CD4-positive, alpha-beta T cell treated with Interleukin-15 for 1 hour (primary cell): ENCODE data around the gene PARS2.
A peak's percentile ranks its signal among the peaks of the same experiment; 100 is the strongest.

Source experiments
- DNase-seq: peaks from one replicate; pipeline ENCODE4 v3.0.0-alpha.2; 2020

Gene PARS2

GRCh38 chr1:54764133-54764921 lies at the start of gene PARS2:
Gene PARS2, minus strand, starts transcription at chr1:54764523. Its CDS starts 5,362 bp downstream, at chr1:54759161.
- DNase-seq, result peak; percentile 98

DNA sequence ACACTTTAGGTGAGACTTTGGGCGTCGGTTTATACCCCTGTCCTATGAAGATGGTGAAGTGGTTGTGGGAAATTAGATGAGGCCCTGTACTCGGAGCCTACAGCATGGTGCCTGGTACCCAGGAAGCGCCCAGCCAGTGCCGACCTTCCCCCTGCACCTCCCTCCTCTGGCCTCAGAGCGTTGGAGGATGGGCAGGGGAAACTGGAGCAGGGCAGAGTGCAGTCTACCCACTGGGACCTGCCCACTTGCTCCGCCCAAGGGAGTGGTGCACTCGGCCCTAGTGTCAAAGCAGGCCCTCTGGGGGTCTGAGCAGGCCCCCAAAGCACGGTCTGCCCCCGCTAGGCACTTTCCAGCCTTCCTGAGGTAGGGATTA lies 49.8 kb upstream of the PARS2 start:
- DNase-seq, result no peak

DNA sequence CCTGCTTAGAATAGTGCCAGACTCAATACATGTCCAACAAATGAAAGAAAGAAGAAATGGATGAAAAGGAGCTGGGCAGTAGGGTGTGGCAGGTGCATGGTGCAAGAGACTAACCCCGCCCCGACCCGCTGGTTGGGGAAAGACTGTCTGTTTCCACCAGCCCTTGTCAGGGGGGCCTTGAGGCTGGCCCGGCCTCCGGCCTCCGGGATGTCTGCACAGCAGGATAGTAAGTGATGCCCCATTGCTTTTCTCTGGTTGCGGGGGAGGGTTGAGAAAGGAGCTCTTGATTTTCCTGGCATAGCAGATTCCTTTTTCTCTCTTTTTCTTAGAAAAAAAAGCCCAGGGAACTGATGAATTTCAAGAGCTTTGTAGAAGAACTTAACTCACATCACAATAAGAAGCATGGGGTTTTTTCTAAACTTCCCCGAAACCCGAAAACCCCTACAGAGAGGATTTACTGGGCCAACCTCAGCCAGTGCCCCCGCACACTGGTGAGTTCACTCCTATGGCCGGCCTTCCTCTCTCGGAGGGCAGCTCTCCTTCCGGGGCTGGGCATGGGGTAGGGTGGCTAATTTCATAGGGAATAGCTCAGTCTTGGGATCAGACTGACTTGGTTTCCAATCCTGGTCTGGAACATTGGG lies 49.3 kb upstream of the PARS2 start:
- no peak for DNase-seq

DNA sequence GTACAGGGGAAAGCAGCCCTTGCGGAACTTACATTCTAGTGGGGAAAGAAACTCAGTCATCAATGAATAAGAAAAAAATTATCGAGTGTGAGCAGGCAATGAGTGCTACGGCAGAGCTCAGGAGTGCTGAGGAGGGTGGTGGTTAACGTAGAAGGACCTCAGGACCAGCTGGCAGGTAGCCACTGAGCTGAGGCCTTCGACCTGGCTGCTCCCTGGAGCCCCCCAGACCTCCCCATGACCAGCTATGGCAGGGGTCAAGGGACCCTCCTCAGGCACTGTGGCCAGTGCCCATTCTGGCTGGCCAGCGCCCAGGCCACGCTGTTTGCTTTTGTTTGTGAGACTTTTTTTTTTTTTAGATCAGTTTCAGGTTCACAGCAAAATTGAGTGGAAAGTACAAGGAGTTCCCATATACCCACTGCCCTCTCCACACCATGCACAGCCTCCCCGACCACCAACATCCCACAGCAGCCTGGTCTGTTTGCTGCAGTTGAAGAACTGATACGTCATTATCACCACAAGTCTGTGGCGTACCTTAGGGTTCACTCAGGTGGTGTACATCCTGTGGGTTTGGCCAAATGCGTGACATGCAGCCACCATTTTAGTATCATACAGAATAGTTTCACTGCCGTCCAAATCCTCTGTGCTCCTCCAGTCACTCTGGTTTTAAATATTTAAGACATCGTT lies 48.6 kb upstream of the PARS2 start:
- DNase-seq, result no peak

DNA sequence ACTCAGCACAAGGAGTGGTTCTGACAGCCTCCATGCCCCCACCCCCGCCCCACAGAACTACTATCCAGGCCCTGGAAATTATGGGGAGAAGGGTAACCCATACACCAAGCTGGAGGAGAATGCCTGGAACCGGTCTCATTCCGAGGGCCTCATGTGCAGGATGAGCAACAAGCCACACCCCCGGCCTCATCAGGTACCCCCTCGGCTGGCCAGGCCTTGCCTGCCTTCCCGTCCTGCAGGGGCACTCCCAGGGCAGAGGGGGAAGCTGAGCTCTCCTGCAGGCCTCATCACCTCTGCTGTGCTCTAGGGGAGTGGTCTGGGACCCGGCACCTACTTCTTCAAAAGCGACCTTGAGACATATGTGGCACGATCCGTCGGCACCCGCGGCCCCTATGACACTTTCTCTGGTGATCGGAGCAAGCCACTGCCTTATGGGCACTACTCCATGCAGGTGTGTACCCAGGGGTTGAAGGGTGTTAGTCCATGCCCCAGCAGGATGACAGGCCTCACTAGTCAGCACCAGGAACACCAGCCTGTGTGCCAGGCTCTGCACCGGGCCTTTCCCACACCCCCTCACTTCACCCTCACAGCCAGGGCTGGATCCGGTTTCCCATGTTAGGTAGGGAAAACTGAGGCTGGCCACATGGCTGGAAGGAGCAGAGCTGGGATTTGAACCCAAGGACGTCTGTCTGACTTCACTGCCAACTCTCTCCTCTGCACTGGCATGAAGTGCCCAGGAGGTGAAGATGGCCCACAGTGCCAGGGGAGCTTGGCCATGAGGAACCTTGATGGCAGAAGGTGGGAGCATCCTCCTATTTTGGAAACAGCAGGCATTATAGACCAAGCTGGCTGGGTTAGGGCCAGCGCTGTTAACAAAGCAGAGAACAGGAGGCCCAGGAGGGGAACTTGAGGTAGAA lies 47.7 kb upstream of the PARS2 start:
- DNase-seq, result no peak

GRCh38 chr1:54811066-54811465 lies 46.7 kb upstream of the PARS2 start:
- DNase-seq, result no peak

DNA sequence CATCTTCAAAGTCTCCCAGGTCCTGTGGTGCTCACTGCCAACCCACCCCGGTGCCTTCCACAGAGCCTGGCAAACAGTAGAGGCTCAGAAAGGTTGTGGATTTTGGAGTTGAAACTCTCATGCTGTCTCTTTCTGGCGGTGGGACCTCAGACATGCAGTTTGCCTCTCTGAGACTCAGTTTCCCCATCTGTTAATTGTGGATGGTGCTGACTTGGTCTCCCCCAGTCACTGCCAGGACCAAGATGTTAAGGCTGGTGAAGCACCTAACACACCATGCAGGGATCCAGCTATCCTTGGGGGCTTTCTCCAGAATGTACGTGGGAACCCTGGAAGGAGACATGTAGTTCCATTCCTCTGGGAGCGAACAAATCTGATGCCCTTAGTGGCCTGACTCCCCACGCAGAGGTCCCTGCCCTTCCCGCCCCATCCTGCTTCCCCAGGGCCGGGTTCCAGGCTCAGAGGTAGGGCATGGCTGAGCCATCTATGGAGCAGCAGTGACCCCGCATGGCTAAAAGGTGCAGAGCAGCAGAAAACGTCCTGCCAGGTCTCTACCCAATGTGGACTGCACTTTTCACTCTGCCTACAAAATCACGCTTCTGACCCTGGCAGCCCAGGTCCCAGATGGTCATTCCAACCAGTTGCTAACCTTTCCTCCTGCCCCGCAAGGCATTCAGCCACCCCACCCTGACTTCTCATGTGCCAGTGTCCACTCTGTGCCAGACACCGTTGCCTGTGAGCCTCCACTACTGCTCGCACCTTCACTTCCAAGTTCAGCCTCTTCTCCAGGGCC lies 46.0 kb upstream of the PARS2 start:
- DNase-seq, result peak; percentile 53

DNA sequence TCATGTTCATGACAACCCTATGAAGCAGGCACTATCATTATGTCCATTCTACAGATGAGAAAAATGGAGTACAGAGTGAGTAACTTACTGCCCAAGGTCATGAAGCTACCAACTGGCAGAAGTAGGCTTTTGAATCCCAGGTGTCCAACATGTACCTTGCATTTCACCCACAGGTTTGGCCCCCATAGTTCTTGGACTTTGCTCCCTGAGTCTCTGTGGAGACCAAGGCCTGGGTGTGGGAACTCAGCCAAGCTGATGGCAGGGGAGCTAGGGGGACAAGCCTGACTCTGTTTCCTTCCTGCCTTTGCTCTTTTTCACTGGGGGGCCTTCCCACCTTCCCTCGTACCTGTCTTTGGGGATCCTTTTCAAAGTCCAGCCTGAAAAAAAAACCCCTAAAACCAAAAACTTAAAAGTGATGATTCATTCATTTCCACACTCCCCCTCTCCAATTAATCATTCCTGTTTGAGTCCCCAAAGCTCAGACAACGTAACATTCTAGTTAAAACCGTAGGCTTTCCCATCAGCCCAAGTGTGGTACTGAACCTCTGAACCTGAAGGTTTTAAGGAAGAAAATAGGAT lies 45.3 kb upstream of the PARS2 start:
- no peak for DNase-seq

- DNase-seq, result peak; percentile 14
These were observed 44.3 kb upstream of the PARS2 start for GRCh38 chr1:54808443-54809207.

GRCh38 chr1:54807756-54808155 lies 43.4 kb upstream of the PARS2 start:
- no peak for DNase-seq

DNA sequence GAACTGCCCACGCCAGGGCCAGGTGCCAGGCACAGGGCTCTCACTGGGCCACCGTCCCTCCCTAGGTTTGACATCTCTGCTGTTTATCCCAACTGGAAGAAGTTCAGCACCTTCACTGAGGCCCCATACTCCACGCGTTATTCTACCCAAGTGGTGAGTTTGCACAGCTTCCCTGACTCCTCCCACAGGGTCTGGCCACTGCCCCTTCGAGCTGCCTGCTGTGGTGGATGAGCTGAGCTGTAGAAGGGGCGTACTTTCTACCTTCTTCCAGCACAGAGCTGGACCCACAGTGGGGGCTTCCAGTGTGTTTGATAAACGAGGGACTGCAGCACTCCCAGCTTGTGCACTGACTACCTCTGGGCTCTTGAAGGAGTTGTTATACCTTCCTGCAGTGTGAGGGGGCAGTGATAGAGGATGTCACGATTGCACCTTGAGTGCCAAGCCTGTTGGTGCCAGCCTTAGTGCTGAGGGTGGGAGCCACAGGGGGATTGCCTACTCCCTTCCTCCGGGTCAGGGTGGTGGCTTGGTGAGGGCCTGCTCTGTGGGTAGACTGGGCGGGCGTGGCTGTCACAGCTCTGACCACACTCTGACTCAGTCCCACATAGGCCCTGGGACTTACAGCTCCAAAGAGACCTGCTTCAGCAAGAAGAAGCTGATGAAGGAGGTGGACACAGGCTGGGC lies 42.7 kb upstream of the PARS2 start:
- DNase-seq, result peak; percentile 65

DNA sequence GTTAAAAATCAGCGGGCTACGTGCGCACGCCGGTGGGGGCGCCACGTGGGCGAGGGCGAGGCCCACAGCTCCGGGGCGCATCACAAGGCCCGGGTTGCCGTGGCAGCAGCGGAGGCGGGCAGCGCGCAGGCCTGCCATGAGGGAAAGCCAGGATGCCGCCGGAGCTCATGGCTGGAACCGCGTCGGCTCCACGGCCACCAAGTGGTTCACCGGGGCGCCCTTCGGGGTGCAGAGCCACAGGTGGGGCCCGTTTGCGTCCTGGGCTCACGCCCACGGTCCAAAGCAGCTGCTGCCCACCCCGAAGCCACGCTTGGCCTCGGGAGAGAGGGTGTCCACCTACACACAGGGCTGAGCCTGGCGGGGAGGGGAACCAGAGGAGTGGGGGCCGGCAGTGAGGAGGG lies 41.7 kb upstream of the PARS2 start:
- DNase-seq, result no peak

GRCh38 chr1:54805466-54805865 lies 41.1 kb upstream of the PARS2 start:
- DNase-seq, result peak; percentile 13

DNA sequence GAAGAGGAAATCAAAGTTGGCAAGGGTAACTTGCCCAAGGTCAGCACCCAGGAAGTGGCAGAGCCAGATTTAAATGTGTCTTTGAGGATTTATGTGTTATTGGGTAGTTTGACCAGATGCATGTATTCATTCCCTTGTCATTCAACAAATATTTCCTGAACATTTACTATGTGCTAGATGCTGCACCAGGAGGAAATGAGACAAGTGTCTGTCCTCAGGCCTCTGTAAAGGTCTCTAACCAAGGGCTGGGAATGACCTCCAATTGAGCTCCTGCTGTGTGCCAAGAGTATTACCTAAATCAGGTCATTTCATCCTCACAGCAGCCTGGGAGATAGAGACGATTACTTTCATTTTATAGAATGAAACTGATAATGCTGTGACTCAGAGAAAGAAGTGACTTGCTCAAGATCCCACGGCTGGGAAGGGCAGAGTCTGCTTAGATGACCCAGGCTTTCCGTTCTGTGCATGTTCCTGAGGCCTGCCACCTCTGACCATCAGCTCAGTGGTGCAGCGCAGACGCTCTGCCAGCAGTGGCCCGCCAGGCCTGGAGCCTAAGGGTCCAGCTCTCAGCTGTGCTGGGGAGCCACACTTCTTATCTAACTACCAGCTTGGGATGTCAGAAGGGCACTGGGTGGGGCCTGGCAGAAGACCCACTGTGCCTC lies 40.3 kb upstream of the PARS2 start:
- DNase-seq, result peak; percentile 12

GRCh38 chr1:54803761-54804470 lies 39.6 kb upstream of the PARS2 start:
- peak; percentile 10 for DNase-seq

DNA sequence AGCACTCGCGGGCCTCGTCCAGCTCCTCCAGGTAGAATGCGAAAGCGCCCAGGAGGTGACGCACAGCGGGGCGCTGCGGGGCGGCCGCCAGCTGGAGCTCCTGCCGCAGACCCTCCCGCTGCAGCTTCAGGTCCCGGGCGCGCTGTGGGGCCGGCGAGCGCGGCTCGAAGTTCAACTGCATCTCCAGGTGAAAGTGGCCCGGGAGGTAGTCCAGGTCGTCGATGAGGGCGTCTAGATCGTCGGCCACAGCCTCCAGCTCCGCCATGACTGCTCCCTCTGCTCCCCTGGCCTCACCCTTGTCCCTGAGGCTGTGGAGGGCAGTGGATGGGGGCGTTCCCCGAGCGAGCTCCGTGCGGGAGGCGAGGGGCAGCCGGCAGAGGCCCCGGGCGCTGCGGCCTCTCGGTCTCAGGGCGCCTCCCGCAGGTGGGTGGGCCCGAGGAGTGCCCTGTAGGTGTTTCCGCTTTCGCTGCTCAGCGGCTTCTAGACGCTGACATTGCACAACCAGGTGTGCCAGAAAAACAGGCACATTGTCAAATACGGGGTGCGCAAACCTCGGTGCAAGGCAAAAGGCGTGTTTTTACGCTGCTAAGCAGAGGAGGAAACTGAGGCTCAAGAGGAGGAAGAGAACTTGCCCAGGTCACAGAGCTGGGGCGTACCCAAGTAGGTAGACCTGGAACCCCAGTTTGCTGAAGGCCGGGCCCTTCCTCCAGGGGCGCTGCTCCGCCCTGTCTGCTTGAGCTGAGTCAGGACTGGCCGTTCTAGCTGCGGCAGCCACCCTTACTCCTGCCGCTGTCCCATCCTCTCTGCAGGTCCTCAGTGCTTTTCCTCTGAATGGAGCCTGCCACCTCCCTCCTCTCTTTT lies 36.8 kb upstream of the PARS2 start, which contains the start of gene TTC22:
Gene TTC22, minus strand, starts transcription at position 425 of the 861 bp plus-strand sequence. Its CDS starts 160 bp downstream, at position 265.
- peak; percentile 61 for DNase-seq

GRCh38 chr1:54800041-54800898 lies 35.9 kb upstream of the PARS2 start:
- peak; percentile 6 for DNase-seq
